Measurements from ENCODE around the gene SLC39A11.

Gene SLC39A11

DNA sequence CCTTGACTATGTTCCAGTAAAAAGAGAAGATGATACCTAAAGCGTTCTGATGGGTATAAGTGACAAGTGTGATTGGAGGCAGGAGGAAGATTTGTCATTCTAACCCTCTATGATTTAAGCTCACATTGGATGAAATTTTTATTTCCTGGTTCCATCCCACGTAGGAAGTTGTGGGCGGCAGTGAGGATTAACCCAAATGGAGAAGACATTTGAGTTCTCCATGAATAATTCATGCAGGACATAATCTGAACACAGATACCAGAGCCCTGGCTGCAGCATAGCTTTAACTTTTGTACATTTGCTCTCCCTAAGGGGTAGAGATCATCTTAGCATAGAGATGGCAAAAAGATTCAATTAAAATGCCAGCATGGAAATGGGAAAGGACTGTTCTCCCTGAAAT lies 146.3 kb downstream of the SLC39A11 start:
- no peak for DNase-seq (ENCODE audit: low spot score)
- no peak for TF ChIP-seq CTCF (IDR thresholded peaks at IDR 0.05; ENCODE audit: extremely low read depth, insufficient read depth, missing control alignments)
- in situ Hi-C loops (cut with MboI; ENCODE audit: low pct_unique_long_range_greater_than_20kb, low sequenced_read_pairs, unreplicated experiment): no loop called here

DNA sequence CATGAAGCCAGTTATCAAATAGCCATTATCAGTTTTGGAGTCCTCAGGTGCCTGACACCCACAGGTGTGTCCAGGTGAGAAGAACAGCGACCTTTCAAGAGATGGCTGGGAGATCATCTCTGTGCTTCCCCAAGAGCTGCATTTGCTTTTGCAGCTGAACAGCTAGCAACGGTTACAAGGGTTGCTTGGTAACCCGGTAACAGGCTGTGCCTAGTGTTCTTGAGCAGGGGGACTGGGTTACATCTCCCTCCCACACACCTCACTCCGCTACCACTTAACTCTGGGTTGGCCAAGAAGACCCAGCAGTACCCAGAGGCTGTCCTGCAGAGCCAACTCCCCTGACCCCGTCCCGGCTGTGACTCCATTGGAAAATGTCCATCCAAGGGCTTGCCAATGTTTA lies 147.0 kb downstream of the SLC39A11 start:
- no peak for TF ChIP-seq CTCF (IDR thresholded peaks at IDR 0.05; ENCODE audit: extremely low read depth, insufficient read depth, missing control alignments)
- in situ Hi-C loops (cut with MboI; ENCODE audit: low pct_unique_long_range_greater_than_20kb, low sequenced_read_pairs, unreplicated experiment): no loop called here
- DNase-seq (ENCODE audit: low spot score): no peak

DNA sequence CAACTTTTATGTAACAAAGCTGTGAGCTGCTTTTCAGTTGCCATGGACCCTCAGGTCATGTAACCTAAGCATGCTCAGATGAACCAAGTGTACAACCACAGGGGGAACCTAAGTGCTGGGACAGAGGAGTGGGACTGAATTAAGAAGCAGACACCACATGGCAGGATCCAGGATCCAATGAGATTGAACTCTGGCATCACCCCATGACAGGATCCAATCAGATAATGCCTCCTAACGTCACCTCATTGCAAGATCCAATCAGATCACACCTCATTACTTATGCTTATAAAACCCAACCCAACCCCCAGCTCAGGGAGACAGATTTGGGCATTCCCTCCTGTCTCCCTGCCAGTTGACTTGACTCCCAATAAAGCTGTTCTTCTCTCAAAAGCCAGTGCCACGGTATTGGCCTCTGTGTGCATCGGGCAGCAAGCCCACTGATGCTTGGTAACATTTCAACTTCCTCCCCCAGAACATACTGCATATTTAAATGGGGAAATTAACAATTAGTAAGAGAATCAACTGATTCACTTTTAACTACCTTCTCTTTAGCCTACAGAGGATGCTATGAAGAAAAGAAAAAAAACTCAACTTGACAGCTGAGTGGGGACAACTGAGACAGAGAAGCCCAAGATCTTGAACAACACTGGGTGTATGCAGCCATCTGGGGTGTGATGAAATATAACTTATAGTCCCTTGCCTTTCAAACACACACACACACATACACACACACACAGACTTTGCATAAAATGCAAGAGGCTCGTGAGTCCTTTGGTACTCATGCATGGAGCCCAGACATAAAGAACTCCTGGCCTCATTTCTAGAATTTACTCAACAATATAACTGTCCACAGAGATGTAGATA lies 148.4 kb downstream of the SLC39A11 start:
- DNase-seq (ENCODE audit: low spot score): no peak
- no peak for TF ChIP-seq CTCF (IDR thresholded peaks at IDR 0.05; ENCODE audit: extremely low read depth, insufficient read depth, missing control alignments)
- in situ Hi-C loops (cut with MboI; ENCODE audit: low pct_unique_long_range_greater_than_20kb, low sequenced_read_pairs, unreplicated experiment): no loop called here

- no peak for DNase-seq (ENCODE audit: low spot score)
- in situ Hi-C loops (cut with MboI; ENCODE audit: low pct_unique_long_range_greater_than_20kb, low sequenced_read_pairs, unreplicated experiment): no loop called here
- TF ChIP-seq CTCF (IDR thresholded peaks at IDR 0.05; ENCODE audit: extremely low read depth, insufficient read depth, missing control alignments): no peak
Observed at GRCh38 chr17:72942579-72942978, 149.9 kb downstream of the SLC39A11 start.

DNA sequence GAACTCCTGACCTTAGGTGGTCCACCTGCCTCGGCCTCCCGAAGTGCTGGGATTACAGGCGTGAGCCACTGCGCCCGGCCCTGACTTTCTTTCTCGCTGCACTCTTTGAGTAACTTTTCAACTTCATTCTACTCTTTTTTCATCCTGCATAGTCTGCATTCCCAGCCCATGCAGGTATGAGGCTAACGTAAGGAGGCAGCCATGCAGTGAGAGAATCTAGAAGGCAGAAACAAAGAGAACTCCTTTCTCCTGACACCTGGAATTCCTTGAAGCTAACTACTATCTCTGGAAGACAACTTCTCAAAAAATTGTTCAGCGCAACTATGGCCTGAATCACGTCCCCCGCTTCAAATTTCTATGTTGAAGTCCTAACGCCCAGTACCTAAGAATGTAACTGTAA lies 152.0 kb downstream of the SLC39A11 start:
- in situ Hi-C loops (cut with MboI; ENCODE audit: low pct_unique_long_range_greater_than_20kb, low sequenced_read_pairs, unreplicated experiment): no loop called here
- TF ChIP-seq CTCF (IDR thresholded peaks at IDR 0.05; ENCODE audit: extremely low read depth, insufficient read depth, missing control alignments): no peak
- no peak for DNase-seq (ENCODE audit: low spot score)

DNA sequence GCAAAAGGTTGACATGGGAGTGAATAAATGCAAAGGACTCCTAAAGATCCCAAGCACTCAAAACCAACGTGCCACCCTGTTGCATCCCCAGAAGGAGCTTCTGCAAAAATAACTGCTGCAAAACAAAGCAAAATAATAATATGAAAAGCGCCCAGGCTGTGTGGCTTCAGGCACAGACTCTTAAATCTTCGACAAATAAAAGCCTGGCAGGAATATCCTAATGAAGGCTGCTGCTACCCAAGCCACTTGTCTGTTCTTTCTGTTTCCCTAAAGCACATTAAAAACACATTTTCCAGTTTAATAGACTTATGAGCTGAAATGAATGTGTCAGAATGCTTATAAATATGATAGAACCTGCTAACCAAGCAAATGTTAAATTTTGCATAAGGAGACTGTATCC lies 154.0 kb downstream of the SLC39A11 start:
- TF ChIP-seq CTCF (IDR thresholded peaks at IDR 0.05; ENCODE audit: extremely low read depth, insufficient read depth, missing control alignments): no peak
- in situ Hi-C loops (cut with MboI; ENCODE audit: low pct_unique_long_range_greater_than_20kb, low sequenced_read_pairs, unreplicated experiment): no loop called here
- no peak for DNase-seq (ENCODE audit: low spot score)
